CD4-positive, alpha-beta T cell (primary cell): ENCODE measurements around the gene STYXL2. TPM values are rescaled to one million over a fixed set of nuclear protein-coding genes. Genes with fewer than 3 reads are reported as not detected.

Experiments used
- ATAC-seq: fragments of 200-7000 bp; cut with Tn5 transposase; one replicate; pipeline ENCODE4 v1.10.0; 2022; ENCODE audit warnings: mild to moderate bottlenecking; ENCODE audit not compliant: poor library complexity
- CTCF ChIA-PET: fragments of 350-600 bp; sonication (Branson Sonifier 250); formaldehyde crosslinking; loops from one replicate; lab custom pipeline; 2021; ENCODE audit warnings: antibody characterized with exemption, inconsistent platforms; lab: Charles Lee
- POLR2A ChIA-PET: fragments of 350-600 bp; sonication (Branson Sonifier 250); formaldehyde crosslinking; loops from one replicate; lab custom pipeline; 2021; ENCODE audit warnings: antibody characterized with exemption, inconsistent platforms; lab: Charles Lee
- DNase-seq, 14 experiments: peaks; one replicate each; pipeline ENCODE4 v3.0.0-alpha.2; 2013 to 2020; ENCODE audit warnings: mixed read lengths in 2 of 14
- H3K27ac ChIP-seq, 2 donors: one replicate each; pipeline versions ENCODE4 v1.5.1 to v1.7.0; 2013; ENCODE audit warnings: low read length in 2 of 2, low read depth in 1 of 2, mild to moderate bottlenecking in 1 of 2
- H3K27me3 ChIP-seq, 2 experiments: 1 replicate in 1 of 2; 2 replicates in 1 of 2; pipeline versions ENCODE4 v1.6.1 to v1.7.0; 2013; ENCODE audit warnings: low read length in 2 of 2, control low read depth in 1 of 2, mild to moderate bottlenecking in 1 of 2, moderate library complexity in 1 of 2; ENCODE audit not compliant: insufficient read depth in 2 of 2, control insufficient read depth in 1 of 2
- H3K36me3 ChIP-seq: one replicate; pipeline ENCODE4 v1.6.1; 2013; ENCODE audit warnings: low read length, control low read depth; ENCODE audit not compliant: insufficient read depth
- H3K4me1 ChIP-seq: one replicate; pipeline ENCODE4 v1.6.1; 2013; ENCODE audit warnings: low read length, control low read depth; ENCODE audit not compliant: insufficient read depth
- H3K4me3 ChIP-seq: one replicate; pipeline ENCODE4 v1.5.1; 2013; ENCODE audit warnings: mild to moderate bottlenecking, low read length, moderate library complexity
- H3K9me3 ChIP-seq, 2 experiments: 1 replicate in 1 of 2; 2 replicates in 1 of 2; pipeline versions ENCODE4 v1.6.1 to v1.7.0; 2013; ENCODE audit warnings: low read length in 2 of 2, mild to moderate bottlenecking in 2 of 2, control low read depth in 1 of 2, moderate library complexity in 1 of 2; ENCODE audit not compliant: control insufficient read depth in 1 of 2, insufficient read depth in 1 of 2
- H3K27ac Mint-ChIP-seq: one replicate; pipeline ENCODE4 v1.8.0; 2020; ENCODE audit warnings: mixed read lengths
- H3K27me3 Mint-ChIP-seq: one replicate; pipeline ENCODE4 v1.8.0; 2021; ENCODE audit warnings: mixed read lengths
- H3K36me3 Mint-ChIP-seq: one replicate; pipeline ENCODE4 v1.8.0; 2021; ENCODE audit warnings: low read depth, mixed read lengths
- H3K4me1 Mint-ChIP-seq: one replicate; pipeline ENCODE4 v1.8.0; 2021; ENCODE audit warnings: low read depth, mixed read lengths
- H3K4me3 Mint-ChIP-seq: one replicate; pipeline ENCODE4 v1.8.0; 2020; ENCODE audit warnings: mild to moderate bottlenecking, mixed read lengths
- H3K9me3 Mint-ChIP-seq: one replicate; pipeline ENCODE4 v1.8.0; 2020; ENCODE audit warnings: mixed read lengths
- intact Hi-C, 2 experiments: fragments of 100-400 bp; cut with DNase I in 1 of 2; cut with micrococcal nuclease in 1 of 2; formaldehyde crosslinking; loops; one replicate each; pipeline versions ENCODE4 v1.15.1 to v1.9.0; 2023 to 2025; cut with DNase I, micrococcal nuclease
- total RNA-seq, 174 experiments: library from RNA in 2 of 174; stranded (reverse) in 2 of 174; gene quantifications; one replicate each; pipeline ENCODE4 v1.2.3 and lab custom pipeline; 2021 to 2026
- TF ChIP-seq, protein P1 (sequence below): fragments of 200-600 bp; IDR thresholded peaks from one replicate; pipeline ENCODE4 v1.8.0; 2022; ENCODE audit warnings: antibody characterized with exemption, mild to moderate bottlenecking

Gene STYXL2
- total RNA-seq, 2 experiments from 2014 or later: not detected

DNA sequence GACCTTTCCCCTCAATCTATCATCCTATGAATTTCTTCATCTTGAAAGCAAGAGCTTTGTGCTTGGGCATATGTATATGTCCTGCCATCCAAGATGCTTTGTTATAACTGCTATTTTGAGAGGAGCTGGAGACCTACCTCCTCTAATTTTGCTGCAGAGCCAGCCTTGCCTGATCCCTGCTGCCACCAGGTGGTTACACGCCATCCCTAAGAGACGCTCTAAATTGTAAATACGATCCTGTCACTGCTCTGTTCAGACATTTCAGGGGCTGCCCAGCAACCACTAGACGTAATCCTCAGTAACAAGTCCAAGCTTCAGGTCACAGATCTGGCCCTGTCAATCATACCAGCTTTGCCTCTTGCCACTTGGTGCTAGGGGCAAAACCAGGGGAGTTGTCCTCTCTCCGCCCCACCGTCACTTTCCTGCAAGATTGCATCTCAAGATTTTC lies 36.6 kb upstream of the STYXL2 start:
- intact Hi-C loops: loop anchor here (5.0 to 10.0 kb wide), 3 partner anchors 80 to 1130 kb away; partner anchors contain the start of gene ILDR2 (in 2 of the 2)
- ATAC-seq (no peak), DNase-seq (peak in 1 of 14 experiments; percentile 19)
- Mint-ChIP-seq H3K4me3 (no peak overlapping the region), H3K4me1 (peaks cover 9% of the 10 kb centered on the region), H3K36me3 (peaks cover 27% of the 10 kb centered on the region), H3K9me3 (no peaks in the 10 kb centered on the region), H3K27ac (no peak overlapping the region), H3K27me3 (no peaks in the 10 kb centered on the region)
- POLR2A ChIA-PET: interaction anchor here (0.7 to 1.0 kb wide), 2 partner anchors 80 to 147 kb away, joined by 3 to 5 read pairs; no protein-coding TSS in a partner anchor
- peaks cover 16% of the 10 kb centered on the region for H3K36me3 ChIP-seq
- CTCF ChIA-PET: interaction anchor here (5.9 kb wide), 1 partner anchor 146 kb away, joined by 175 read pairs; no protein-coding TSS in a partner anchor
- no peaks in the 10 kb centered on the region for H3K9me3 ChIP-seq
- no peaks in the 10 kb centered on the region for H3K27me3 ChIP-seq
- peaks cover 4% of the 10 kb centered on the region for H3K4me1 ChIP-seq
- no peak overlapping the region for H3K27ac ChIP-seq
- H3K4me3 ChIP-seq: no peak overlapping the region
- TF ChIP-seq, protein P1, sequence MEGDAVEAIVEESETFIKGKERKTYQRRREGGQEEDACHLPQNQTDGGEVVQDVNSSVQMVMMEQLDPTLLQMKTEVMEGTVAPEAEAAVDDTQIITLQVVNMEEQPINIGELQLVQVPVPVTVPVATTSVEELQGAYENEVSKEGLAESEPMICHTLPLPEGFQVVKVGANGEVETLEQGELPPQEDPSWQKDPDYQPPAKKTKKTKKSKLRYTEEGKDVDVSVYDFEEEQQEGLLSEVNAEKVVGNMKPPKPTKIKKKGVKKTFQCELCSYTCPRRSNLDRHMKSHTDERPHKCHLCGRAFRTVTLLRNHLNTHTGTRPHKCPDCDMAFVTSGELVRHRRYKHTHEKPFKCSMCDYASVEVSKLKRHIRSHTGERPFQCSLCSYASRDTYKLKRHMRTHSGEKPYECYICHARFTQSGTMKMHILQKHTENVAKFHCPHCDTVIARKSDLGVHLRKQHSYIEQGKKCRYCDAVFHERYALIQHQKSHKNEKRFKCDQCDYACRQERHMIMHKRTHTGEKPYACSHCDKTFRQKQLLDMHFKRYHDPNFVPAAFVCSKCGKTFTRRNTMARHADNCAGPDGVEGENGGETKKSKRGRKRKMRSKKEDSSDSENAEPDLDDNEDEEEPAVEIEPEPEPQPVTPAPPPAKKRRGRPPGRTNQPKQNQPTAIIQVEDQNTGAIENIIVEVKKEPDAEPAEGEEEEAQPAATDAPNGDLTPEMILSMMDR: no peak

DNA sequence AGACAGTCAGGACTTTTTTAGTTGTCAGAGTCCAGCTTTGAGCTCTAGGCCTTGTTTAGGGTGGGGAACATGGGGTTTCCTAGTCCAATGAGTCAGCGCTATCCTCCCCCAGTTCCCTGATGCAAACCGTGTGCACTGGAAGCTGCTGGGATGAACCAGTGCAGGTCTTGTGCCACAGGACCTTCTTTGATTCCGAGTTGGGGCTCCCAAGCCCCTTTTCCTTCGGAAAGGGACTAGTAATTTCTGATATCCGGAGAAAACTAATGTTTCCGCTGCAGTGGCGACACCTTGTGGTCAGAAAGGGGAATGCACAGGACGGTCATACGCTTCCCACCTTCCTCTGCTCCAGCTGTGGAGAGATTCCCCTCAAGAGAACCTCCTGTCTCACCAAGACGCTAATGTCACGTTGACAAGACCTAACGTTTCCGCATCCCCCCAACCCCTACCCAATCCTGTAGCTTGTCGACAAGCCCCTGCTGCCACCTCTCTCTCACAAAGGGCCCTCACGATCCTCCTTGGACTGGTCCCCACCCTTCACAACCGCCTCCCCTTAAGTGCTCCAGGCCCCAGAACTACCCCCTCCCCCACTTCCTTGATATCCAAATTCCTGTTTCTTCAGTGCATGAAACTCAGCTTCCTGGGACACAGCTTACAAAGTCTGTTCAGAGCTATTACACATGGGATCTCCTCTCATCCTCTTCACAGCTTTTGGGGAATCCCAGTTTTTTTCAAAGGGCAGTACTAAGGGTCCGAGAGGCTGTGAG lies 34.6 kb upstream of the STYXL2 start:
- peak; percentile 58 to 83 (median 66) for DNase-seq
- H3K27me3 ChIP-seq: no peaks in the 10 kb centered on the region
- Mint-ChIP-seq H3K4me3 (no peak overlapping the region), H3K36me3 (peaks cover 14% of the 10 kb centered on the region), H3K9me3 (no peaks in the 10 kb centered on the region), H3K27me3 (no peaks in the 10 kb centered on the region), H3K4me1 (peaks cover 9% of the 10 kb centered on the region), H3K27ac (no peak overlapping the region)
- peaks cover 6% of the 10 kb centered on the region for H3K36me3 ChIP-seq
- TF ChIP-seq, protein P1: peak; percentile 97
- H3K27ac ChIP-seq: no peak overlapping the region
- peak; percentile 69 for ATAC-seq
- no peaks in the 10 kb centered on the region for H3K9me3 ChIP-seq
- intact Hi-C loops: loop anchor here (1.0 to 10.0 kb wide), 4 partner anchors 82 to 1132 kb away; partner anchors contain the start of gene ILDR2 (in 2 of the 2)
- H3K4me1 ChIP-seq: peaks cover 4% of the 10 kb centered on the region
- CTCF ChIA-PET: interaction anchor here (0.6 to 5.9 kb wide), 27 partner anchors 8 to 527 kb away, joined by 3 to 175 read pairs (median 3); partner anchors contain the start of genes POGK, POU2F1 and TADA1
- H3K4me3 ChIP-seq: no peak overlapping the region
- POLR2A ChIA-PET: interaction anchor here (1.1 to 1.9 kb wide), 2 partner anchors 146 to 149 kb away, joined by 4 to 14 read pairs; no protein-coding TSS in a partner anchor

DNA sequence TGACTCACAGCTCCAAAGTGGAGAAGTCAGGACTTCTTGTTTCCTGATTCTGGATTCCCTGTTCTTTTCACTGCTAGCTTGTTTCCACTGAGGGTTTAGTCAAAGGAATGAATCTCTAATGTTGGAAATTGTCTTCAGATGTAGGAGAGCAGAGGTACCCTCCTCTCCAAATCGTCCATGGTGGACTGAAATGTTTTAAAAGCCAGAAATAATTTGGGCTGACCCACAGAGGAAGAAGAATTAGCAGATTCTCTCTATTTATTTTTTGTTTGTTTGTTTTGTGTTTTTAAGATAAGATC lies 34.1 kb upstream of the STYXL2 start:
- TF ChIP-seq, protein P1: no peak
- Mint-ChIP-seq H3K9me3 (no peaks in the 10 kb centered on the region), H3K27me3 (no peaks in the 10 kb centered on the region), H3K27ac (no peak overlapping the region), H3K4me1 (peaks cover 9% of the 10 kb centered on the region), H3K4me3 (no peak overlapping the region), H3K36me3 (peaks cover 10% of the 10 kb centered on the region)
- Histone ChIP-seq H3K4me1 (peaks cover 4% of the 10 kb centered on the region), H3K36me3 (peaks cover 5% of the 10 kb centered on the region), H3K9me3 (no peaks in the 10 kb centered on the region), H3K27ac (no peak overlapping the region), H3K27me3 (no peaks in the 10 kb centered on the region), H3K4me3 (no peak overlapping the region)
- intact Hi-C loops: loop anchor here (1.0 to 10.0 kb wide), 5 partner anchors 82 to 1132 kb away; partner anchors contain the start of gene ILDR2 (in 2 of the 2)
- ChIA-PET POLR2A (interaction anchor here (1.9 kb wide), 1 partner anchor 149 kb away, joined by 14 read pairs; no protein-coding TSS in a partner anchor), CTCF (interaction anchor here (0.6 to 5.9 kb wide), 22 partner anchors 9 to 367 kb away, joined by 3 to 175 read pairs (median 3); partner anchors contain the start of genes POGK, POU2F1 and TADA1)
- ATAC-seq: no peak
- no peak for DNase-seq
